Measurements from ENCODE around the gene GLRX5.
A peak's percentile ranks its signal among the peaks of the same experiment; 100 is the strongest.

GLRX5 gene

GRCh38 chr14:95536036-95536593 is 1.3 kb downstream of the GLRX5 start:
- H3K36me3 ChIP-seq (ENCODE audit: control insufficient read depth in 2 of 2, insufficient read depth in 2 of 2, low read length in 2 of 2) = peaks cover 0 to 2% of the 10 kb centered on the region in 2 donors
- peaks cover 35% of the 10 kb centered on the region for H3K4me1 ChIP-seq (ENCODE audit: control insufficient read depth, insufficient read depth, low read length)
- peak overlapping the region; percentile 83 to 87 for H3K9ac ChIP-seq (ENCODE audit: low read length in 2 of 2)
- no peaks in the 10 kb centered on the region for H3K9me3 ChIP-seq (ENCODE audit: control insufficient read depth in 2 of 2, low read length in 2 of 2)
- no peaks in the 10 kb centered on the region for H3K27me3 ChIP-seq (ENCODE audit: control insufficient read depth in 1 of 2, insufficient read depth in 2 of 2, low read length in 2 of 2)
- H3K27ac ChIP-seq (ENCODE audit: low read length) = no peak overlapping the region
- H3K4me3 ChIP-seq (ENCODE audit: low read length in 2 of 2) = peak overlapping the region; percentile 93 to 96

GRCh38 chr14:95536671-95537070 is 1.8 kb downstream of the GLRX5 start:
- no peak overlapping the region for H3K27ac ChIP-seq (ENCODE audit: low read length)
- peak overlapping the region in 1 of 2 donors; percentile 96 for H3K4me3 ChIP-seq (ENCODE audit: low read length in 2 of 2)
- no peaks in the 10 kb centered on the region for H3K9me3 ChIP-seq (ENCODE audit: control insufficient read depth in 2 of 2, low read length in 2 of 2)
- no peaks in the 10 kb centered on the region for H3K27me3 ChIP-seq (ENCODE audit: control insufficient read depth in 1 of 2, insufficient read depth in 2 of 2, low read length in 2 of 2)
- H3K9ac ChIP-seq (ENCODE audit: low read length in 2 of 2) = no peak overlapping the region
- peaks cover 0 to 2% of the 10 kb centered on the region in 2 donors for H3K36me3 ChIP-seq (ENCODE audit: control insufficient read depth in 2 of 2, insufficient read depth in 2 of 2, low read length in 2 of 2)
- H3K4me1 ChIP-seq (ENCODE audit: control insufficient read depth, insufficient read depth, low read length) = peaks cover 35% of the 10 kb centered on the region

GRCh38 chr14:95537298-95538089 is 2.6 kb downstream of the GLRX5 start:
- H3K4me1 ChIP-seq (ENCODE audit: control insufficient read depth, insufficient read depth, low read length) = peaks cover 32% of the 10 kb centered on the region
- no peaks in the 10 kb centered on the region for H3K36me3 ChIP-seq (ENCODE audit: control insufficient read depth in 2 of 2, insufficient read depth in 2 of 2, low read length in 2 of 2)
- no peaks in the 10 kb centered on the region for H3K9me3 ChIP-seq (ENCODE audit: control insufficient read depth in 2 of 2, low read length in 2 of 2)
- no peak overlapping the region for H3K4me3 ChIP-seq (ENCODE audit: low read length in 2 of 2)
- no peak overlapping the region for H3K9ac ChIP-seq (ENCODE audit: low read length in 2 of 2)
- no peaks in the 10 kb centered on the region for H3K27me3 ChIP-seq (ENCODE audit: control insufficient read depth in 1 of 2, insufficient read depth in 2 of 2, low read length in 2 of 2)
- H3K27ac ChIP-seq (ENCODE audit: low read length) = no peak overlapping the region

GRCh38 chr14:95538801-95539509 is 4.1 kb downstream of the GLRX5 start:
- Histone ChIP-seq H3K9ac (ENCODE audit: low read length in 2 of 2) (no peak overlapping the region), H3K27me3 (ENCODE audit: control insufficient read depth in 1 of 2, insufficient read depth in 2 of 2, low read length in 2 of 2) (no peaks in the 10 kb centered on the region), H3K4me3 (ENCODE audit: low read length in 2 of 2) (no peak overlapping the region), H3K9me3 (ENCODE audit: control insufficient read depth in 2 of 2, low read length in 2 of 2) (no peaks in the 10 kb centered on the region), H3K4me1 (ENCODE audit: control insufficient read depth, insufficient read depth, low read length) (peaks cover 19% of the 10 kb centered on the region), H3K36me3 (ENCODE audit: control insufficient read depth in 2 of 2, insufficient read depth in 2 of 2, low read length in 2 of 2) (no peaks in the 10 kb centered on the region), H3K27ac (ENCODE audit: low read length) (no peak overlapping the region)

GRCh38 chr14:95540236-95540855 is 5.5 kb downstream of the GLRX5 start:
- H3K36me3 ChIP-seq (ENCODE audit: control insufficient read depth in 2 of 2, insufficient read depth in 2 of 2, low read length in 2 of 2) = peaks cover 0 to 2% of the 10 kb centered on the region in 2 donors
- no peaks in the 10 kb centered on the region for H3K9me3 ChIP-seq (ENCODE audit: control insufficient read depth in 2 of 2, low read length in 2 of 2)
- H3K4me1 ChIP-seq (ENCODE audit: control insufficient read depth, insufficient read depth, low read length) = peaks cover 16% of the 10 kb centered on the region
- no peak overlapping the region for H3K4me3 ChIP-seq (ENCODE audit: low read length in 2 of 2)
- H3K9ac ChIP-seq (ENCODE audit: low read length in 2 of 2) = no peak overlapping the region
- no peaks in the 10 kb centered on the region for H3K27me3 ChIP-seq (ENCODE audit: control insufficient read depth in 1 of 2, insufficient read depth in 2 of 2, low read length in 2 of 2)
- no peak overlapping the region for H3K27ac ChIP-seq (ENCODE audit: low read length)

- H3K36me3 ChIP-seq (ENCODE audit: control insufficient read depth in 2 of 2, insufficient read depth in 2 of 2, low read length in 2 of 2) = peaks cover 0 to 2% of the 10 kb centered on the region in 2 donors
- H3K27me3 ChIP-seq (ENCODE audit: control insufficient read depth in 1 of 2, insufficient read depth in 2 of 2, low read length in 2 of 2) = no peaks in the 10 kb centered on the region
- no peak overlapping the region for H3K27ac ChIP-seq (ENCODE audit: low read length)
- H3K4me1 ChIP-seq (ENCODE audit: control insufficient read depth, insufficient read depth, low read length) = peaks cover 6% of the 10 kb centered on the region
- H3K9ac ChIP-seq (ENCODE audit: low read length in 2 of 2) = no peak overlapping the region
- no peak overlapping the region for H3K4me3 ChIP-seq (ENCODE audit: low read length in 2 of 2)
- H3K9me3 ChIP-seq (ENCODE audit: control insufficient read depth in 2 of 2, low read length in 2 of 2) = no peaks in the 10 kb centered on the region
Measured at GRCh38 chr14:95541346-95541745, 6.5 kb downstream of the GLRX5 start.

GRCh38 chr14:95541932-95542930 is 7.4 kb downstream of the GLRX5 start:
- H3K4me1 ChIP-seq (ENCODE audit: control insufficient read depth, insufficient read depth, low read length) = no peaks in the 10 kb centered on the region
- H3K27me3 ChIP-seq (ENCODE audit: control insufficient read depth in 1 of 2, insufficient read depth in 2 of 2, low read length in 2 of 2) = no peaks in the 10 kb centered on the region

GRCh38 chr14:95543021-95543420 is 8.2 kb downstream of the GLRX5 start:
- Histone ChIP-seq H3K27me3 (ENCODE audit: control insufficient read depth in 1 of 2, insufficient read depth in 2 of 2, low read length in 2 of 2) (no peaks in the 10 kb centered on the region), H3K9ac (ENCODE audit: low read length in 2 of 2) (no peak overlapping the region), H3K4me1 (ENCODE audit: control insufficient read depth, insufficient read depth, low read length) (no peaks in the 10 kb centered on the region), H3K4me3 (ENCODE audit: low read length in 2 of 2) (no peak overlapping the region), H3K9me3 (ENCODE audit: control insufficient read depth in 2 of 2, low read length in 2 of 2) (no peaks in the 10 kb centered on the region), H3K27ac (ENCODE audit: low read length) (no peak overlapping the region), H3K36me3 (ENCODE audit: control insufficient read depth in 2 of 2, insufficient read depth in 2 of 2, low read length in 2 of 2) (peaks cover 2% of the 10 kb centered on the region in 2 donors)

More at GRCh38 chr14:95541932-95542930, 7.4 kb downstream of the GLRX5 start:
- no peak overlapping the region for H3K4me3 ChIP-seq (ENCODE audit: low read length in 2 of 2)
- H3K27ac ChIP-seq (ENCODE audit: low read length) = no peak overlapping the region
- H3K9me3 ChIP-seq (ENCODE audit: control insufficient read depth in 2 of 2, low read length in 2 of 2) = no peaks in the 10 kb centered on the region
- peaks cover 0 to 2% of the 10 kb centered on the region in 2 donors for H3K36me3 ChIP-seq (ENCODE audit: control insufficient read depth in 2 of 2, insufficient read depth in 2 of 2, low read length in 2 of 2)
- H3K9ac ChIP-seq (ENCODE audit: low read length in 2 of 2) = no peak overlapping the region

GRCh38 chr14:95544588-95544987 is 9.7 kb downstream of the GLRX5 start:
- Histone ChIP-seq H3K4me1 (ENCODE audit: control insufficient read depth, insufficient read depth, low read length) (no peaks in the 10 kb centered on the region), H3K27me3 (ENCODE audit: control insufficient read depth in 1 of 2, insufficient read depth in 2 of 2, low read length in 2 of 2) (no peaks in the 10 kb centered on the region), H3K27ac (ENCODE audit: low read length) (no peak overlapping the region), H3K4me3 (ENCODE audit: low read length in 2 of 2) (no peak overlapping the region), H3K36me3 (ENCODE audit: control insufficient read depth in 2 of 2, insufficient read depth in 2 of 2, low read length in 2 of 2) (peaks cover 2% of the 10 kb centered on the region in 2 donors), H3K9me3 (ENCODE audit: control insufficient read depth in 2 of 2, low read length in 2 of 2) (no peaks in the 10 kb centered on the region), H3K9ac (ENCODE audit: low read length in 2 of 2) (no peak overlapping the region)
